ENCODE results near the gene CCDC188.

CCDC188 gene

DNA sequence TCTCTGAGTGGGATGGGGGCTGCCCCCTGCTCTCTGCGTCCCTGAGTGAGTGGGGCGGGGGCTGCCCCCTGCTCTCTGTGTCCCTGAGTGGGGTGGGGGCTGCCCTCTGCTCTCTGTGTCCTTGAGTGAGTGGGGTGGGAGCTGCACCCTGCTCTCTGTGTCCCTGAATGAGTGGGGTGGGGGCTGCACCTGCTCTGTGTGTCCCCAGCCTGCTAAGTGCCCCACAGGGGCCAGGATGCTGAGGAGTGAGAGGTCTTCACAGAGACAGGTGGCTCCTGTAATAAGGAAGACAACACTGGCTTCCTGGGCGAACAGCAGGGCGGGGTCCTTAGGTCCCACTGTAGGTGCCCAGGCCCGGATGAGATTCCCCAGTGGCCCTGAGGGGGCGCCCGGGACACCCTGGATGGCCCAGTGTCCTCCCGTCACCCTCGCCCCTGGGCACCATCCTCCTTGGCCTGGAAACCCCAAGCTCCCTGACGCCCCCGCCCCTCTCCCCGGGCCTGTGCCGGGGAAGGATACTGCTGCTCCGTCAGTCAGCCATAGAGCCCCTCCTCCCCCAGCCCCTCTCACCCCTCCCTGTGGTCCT is 3.8 kb upstream of the CCDC188 start:
- peak overlapping the region; percentile 45 for H3K4me3 ChIP-seq (ENCODE audit: low read depth, low read length)
- DNase-seq (ENCODE audit: low read depth) = no peak

- no peak overlapping the region for H3K4me3 ChIP-seq (ENCODE audit: low read depth, low read length)
Observed at GRCh38 chr22:20153945-20154344, 3.1 kb upstream of the CCDC188 start.

DNA sequence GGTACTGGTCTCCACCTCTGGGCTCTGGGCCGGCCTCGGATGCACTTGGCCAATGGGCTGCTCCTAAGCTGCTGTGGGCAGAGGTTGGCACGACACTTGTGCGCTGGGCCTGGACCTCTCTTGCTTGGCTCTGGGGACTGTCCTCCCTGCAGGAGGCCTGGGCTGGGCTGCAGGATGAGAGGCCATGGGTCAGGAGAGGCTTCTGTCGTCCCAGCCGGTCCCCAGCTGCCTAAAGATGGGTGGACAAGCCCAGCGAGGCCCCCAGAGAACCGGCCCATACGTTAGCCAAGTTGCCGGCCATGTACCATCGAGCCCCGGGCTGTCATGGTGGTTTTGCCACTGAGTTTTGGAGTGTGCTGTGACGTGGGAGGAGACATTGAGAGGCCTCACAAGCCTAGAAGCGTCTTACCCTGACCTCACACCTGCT is 1.6 kb upstream of the CCDC188 start:
- DNase-seq (ENCODE audit: low read depth) = no peak
- H3K4me3 ChIP-seq (ENCODE audit: low read depth, low read length) = no peak overlapping the region

More at GRCh38 chr22:20153945-20154344, 3.1 kb upstream of the CCDC188 start:
- DNase-seq (ENCODE audit: low read depth) = no peak

DNA sequence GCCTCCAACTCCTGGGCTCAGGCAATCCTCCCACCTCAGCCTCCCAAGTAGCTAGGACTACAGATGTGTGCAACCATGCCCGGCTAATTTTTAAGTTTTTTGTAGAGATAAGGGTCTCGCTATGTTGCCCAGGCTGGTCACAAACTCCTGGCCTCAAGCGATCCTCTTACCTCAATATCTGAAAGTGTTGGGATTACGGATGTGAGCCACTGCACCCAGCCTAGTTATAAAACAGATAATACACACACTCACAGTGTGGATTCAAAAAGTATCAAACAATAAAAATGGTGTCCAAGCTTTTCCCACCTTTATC is 377 bp upstream of the CCDC188 start:
- H3K4me3 ChIP-seq (ENCODE audit: low read depth, low read length) = no peak overlapping the region
- DNase-seq (ENCODE audit: low read depth) = no peak

- DNase-seq (ENCODE audit: low read depth) = no peak
- no peak overlapping the region for H3K4me3 ChIP-seq (ENCODE audit: low read depth, low read length)
Observed at GRCh38 chr22:20149257-20150250, 1.3 kb downstream of the CCDC188 start.

DNA sequence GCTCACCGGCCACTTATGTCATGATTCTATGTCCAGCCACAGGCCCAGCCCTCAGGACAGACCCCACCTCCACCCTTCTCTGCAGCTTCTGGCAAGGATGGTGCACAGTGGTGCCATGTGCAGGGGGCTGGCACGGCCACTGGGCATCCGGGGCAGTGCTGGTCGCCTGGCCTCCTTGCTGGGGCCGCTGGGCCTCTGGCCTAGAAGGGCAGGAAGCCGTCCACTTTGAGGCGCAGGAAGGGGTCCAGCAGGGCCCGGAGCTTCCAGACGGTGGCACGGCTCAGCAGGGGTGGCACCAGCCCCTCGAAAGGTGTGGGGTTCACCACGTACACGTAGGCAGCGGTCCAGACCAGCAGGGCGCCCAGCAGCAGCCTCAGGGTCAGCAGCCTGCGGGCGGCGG is 2.4 kb downstream of the CCDC188 start:
- no peak overlapping the region for H3K4me3 ChIP-seq (ENCODE audit: low read depth, low read length)
- DNase-seq (ENCODE audit: low read depth) = no peak

DNA sequence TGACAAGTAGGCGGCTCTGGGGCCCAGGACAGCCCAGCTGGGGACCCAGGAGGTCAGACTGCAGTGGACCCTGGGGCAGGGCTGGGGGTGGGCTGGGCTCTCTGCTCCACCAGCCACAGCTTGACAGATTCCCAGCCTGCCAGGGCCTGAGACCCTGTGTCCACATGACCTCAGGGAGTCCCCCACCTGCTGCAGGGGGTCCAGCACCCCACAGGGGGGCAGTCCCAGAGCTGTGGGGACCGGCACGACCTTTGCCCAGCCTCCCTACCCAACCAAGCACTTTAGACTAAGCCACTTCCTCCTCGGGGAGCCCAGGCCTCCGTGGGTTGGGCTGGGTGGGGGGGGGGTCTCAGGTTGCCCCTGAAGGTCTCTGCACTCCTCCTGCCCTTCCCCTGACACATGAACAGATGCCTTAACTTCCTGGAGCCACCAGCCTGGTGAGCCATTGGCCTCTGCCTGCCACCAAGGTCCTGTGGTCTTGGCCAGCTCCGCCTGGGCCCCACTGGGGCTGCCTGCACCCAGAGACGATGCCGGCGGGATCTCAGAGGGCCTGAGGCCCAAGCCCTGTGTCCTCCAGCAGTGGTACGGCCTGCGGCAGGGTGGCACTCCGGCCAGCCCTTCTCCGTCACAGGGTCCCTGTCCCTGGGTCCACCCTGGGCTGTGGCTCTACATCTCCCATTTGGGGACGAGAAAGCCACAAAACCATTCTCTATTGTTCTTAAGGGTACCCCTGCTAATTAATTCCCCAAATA is 3.4 kb downstream of the CCDC188 start:
- H3K4me3 ChIP-seq (ENCODE audit: low read depth, low read length) = no peak overlapping the region

DNA sequence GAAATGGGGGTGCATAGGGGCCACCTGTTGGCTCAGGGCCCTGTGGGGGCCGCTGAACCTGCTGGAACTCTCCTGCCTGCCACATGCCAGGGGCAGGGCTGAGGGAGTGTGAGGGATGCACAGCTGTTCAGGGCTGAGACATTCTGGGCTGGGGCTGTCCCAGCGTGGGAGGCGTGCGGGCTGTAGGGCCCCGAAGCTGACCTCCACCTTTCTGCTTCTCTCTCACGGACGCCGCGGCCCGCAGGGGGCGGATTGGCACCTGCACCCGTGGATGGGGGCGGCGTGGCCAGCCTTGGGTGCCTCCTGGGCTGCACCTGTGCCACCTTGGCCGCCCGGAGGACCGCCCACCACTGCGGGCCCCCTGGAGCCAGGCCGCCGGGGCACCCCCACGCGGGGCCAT is 4.1 kb downstream of the CCDC188 start:
- H3K4me3 ChIP-seq (ENCODE audit: low read depth, low read length) = no peak overlapping the region
- no peak for DNase-seq (ENCODE audit: low read depth)

More for the DNA sequence above, 3.4 kb downstream of the CCDC188 start:
- no peak for DNase-seq (ENCODE audit: low read depth)

GRCh38 chr22:20145832-20146223 is 5.0 kb downstream of the CCDC188 start:
- DNase-seq (ENCODE audit: low read depth) = no peak
- no peak overlapping the region for H3K4me3 ChIP-seq (ENCODE audit: low read depth, low read length)

- DNase-seq (ENCODE audit: low read depth) = no peak
- no peak overlapping the region for H3K4me3 ChIP-seq (ENCODE audit: low read depth, low read length)
Observed at GRCh38 chr22:20145206-20145831, 5.5 kb downstream of the CCDC188 start.

GRCh38 chr22:20143883-20144665 is 6.8 kb downstream of the CCDC188 start:
- H3K4me3 ChIP-seq (ENCODE audit: low read depth, low read length) = no peak overlapping the region
- no peak for DNase-seq (ENCODE audit: low read depth)

DNA sequence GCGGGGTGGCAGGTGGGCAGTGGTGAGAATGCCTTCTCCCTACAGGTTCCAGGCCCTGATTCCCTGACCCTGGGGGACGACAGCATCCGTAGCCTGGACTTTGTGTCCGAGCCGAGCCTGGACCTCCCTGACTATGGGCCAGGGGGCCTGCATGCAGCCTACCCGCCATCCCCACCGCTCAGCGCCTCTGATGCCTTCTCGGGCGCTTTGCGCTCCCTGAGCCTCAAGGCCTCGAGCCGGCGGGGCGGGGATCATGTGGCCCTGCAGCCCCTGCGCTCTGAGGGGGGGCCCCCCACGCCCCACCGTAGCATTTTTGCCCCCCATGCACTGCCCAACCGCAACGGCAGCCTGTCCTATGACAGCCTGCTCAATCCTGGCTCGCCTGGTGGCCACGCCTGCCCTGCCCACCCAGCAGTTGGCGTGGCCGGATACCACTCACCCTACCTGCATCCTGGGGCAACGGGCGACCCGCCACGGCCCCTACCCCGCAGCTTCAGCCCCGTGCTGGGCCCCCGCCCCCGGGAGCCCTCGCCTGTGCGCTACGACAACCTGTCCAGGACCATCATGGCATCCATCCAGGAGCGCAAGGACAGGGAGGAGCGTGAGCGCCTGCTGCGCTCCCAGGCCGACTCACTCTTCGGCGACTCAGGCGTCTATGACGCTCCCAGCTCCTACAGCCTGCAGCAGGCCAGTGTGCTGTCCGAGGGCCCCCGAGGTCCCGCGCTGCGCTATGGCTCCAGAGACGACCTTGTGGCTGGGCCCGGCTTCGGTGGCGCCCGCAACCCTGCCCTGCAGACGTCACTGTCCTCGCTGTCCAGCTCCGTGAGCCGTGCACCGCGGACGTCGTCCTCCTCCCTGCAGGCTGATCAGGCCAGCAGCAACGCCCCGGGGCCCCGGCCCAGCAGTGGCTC is 7.9 kb downstream of the CCDC188 start:
- H3K4me3 ChIP-seq (ENCODE audit: low read depth, low read length) = no peak overlapping the region
- no peak for DNase-seq (ENCODE audit: low read depth)

- peak; percentile 59 for DNase-seq (ENCODE audit: low read depth)
- H3K4me3 ChIP-seq (ENCODE audit: low read depth, low read length) = no peak overlapping the region
Observed at GRCh38 chr22:20141186-20142077, 9.4 kb downstream of the CCDC188 start.

- no peak overlapping the region for H3K4me3 ChIP-seq (ENCODE audit: low read depth, low read length)
- DNase-seq (ENCODE audit: low read depth) = no peak
Observed at GRCh38 chr22:20140521-20140964, 10.3 kb downstream of the CCDC188 start.

DNA sequence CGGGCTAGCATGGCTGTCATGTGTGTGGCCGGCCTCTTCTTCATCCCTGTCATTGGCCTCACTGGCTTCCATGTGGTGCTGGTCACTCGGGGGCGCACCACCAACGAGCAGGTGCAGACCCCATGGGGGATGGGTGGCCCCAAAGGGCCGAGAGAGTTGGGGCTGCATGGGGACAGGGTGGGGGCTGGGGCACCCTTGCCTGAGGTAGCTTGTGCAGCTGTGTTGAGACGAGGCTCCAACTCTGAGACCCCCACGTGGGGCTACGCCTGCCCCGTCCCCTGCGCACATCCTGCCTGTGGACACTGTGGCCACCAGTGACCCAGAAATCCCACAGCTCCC is 10.8 kb downstream of the CCDC188 start:
- no peak for DNase-seq (ENCODE audit: low read depth)
- H3K4me3 ChIP-seq (ENCODE audit: low read depth, low read length) = no peak overlapping the region

GRCh38 chr22:20139391-20140106 is 11.3 kb downstream of the CCDC188 start:
- no peak for DNase-seq (ENCODE audit: low read depth)
- H3K4me3 ChIP-seq (ENCODE audit: low read depth, low read length) = no peak overlapping the region

- DNase-seq (ENCODE audit: low read depth) = no peak
- H3K4me3 ChIP-seq (ENCODE audit: low read depth, low read length) = no peak overlapping the region
Observed at GRCh38 chr22:20138868-20139267, 12.0 kb downstream of the CCDC188 start.

Measured in skeletal muscle cell (primary cell).